ENCODE results near the gene COG6.

COG6 gene

GRCh38 chr13:39760521-39760920 is 105.1 kb downstream of the COG6 start:
- in situ Hi-C loops (cut with MboI; ENCODE audit: low pct_unique_long_range_greater_than_20kb, low sequenced_read_pairs, unreplicated experiment): no loop called here
- TF ChIP-seq, protein P1, sequence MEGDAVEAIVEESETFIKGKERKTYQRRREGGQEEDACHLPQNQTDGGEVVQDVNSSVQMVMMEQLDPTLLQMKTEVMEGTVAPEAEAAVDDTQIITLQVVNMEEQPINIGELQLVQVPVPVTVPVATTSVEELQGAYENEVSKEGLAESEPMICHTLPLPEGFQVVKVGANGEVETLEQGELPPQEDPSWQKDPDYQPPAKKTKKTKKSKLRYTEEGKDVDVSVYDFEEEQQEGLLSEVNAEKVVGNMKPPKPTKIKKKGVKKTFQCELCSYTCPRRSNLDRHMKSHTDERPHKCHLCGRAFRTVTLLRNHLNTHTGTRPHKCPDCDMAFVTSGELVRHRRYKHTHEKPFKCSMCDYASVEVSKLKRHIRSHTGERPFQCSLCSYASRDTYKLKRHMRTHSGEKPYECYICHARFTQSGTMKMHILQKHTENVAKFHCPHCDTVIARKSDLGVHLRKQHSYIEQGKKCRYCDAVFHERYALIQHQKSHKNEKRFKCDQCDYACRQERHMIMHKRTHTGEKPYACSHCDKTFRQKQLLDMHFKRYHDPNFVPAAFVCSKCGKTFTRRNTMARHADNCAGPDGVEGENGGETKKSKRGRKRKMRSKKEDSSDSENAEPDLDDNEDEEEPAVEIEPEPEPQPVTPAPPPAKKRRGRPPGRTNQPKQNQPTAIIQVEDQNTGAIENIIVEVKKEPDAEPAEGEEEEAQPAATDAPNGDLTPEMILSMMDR (IDR thresholded peaks at IDR 0.05; ENCODE audit: extremely low read depth, insufficient read depth, missing control alignments): no peak
- no peak for DNase-seq (ENCODE audit: low spot score)

GRCh38 chr13:39765801-39766463 is 110.5 kb downstream of the COG6 start:
- TF ChIP-seq, protein P1 (IDR thresholded peaks at IDR 0.05; ENCODE audit: extremely low read depth, insufficient read depth, missing control alignments): no peak
- DNase-seq (ENCODE audit: low spot score): no peak
- in situ Hi-C loops (cut with MboI; ENCODE audit: low pct_unique_long_range_greater_than_20kb, low sequenced_read_pairs, unreplicated experiment): no loop called here

DNA sequence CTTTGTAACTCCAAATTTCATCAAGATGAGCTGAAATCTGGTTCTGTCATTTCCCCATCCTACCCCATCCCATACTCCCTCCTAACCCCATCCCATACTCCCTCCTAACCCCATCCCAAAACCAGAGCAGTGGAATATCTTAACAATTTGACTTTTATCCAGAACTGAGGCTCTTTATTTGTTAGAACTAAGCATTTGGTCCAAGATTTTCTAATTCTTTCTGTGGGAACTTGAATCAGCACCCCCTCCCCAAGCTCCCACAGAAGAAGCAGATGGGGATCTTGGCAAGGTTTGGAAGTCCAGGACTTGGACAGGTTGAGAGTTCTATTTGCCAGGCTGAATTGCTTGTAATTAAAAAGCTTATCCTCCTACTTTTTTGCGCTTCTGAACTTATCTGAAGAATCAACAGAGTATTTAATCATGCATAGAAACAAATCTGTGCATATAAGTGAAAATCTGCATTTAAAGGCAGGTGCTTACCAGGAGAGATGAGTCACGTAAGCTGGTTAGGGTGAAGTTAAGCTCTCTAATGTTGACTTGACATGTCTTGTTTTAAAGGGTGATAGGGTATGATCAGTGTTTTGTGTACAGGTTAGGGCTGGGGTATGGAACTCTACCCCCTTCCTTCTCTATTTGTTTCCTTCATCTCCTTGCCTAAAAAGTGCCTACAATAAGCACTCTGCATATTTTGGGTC is 111.1 kb downstream of the COG6 start:
- in situ Hi-C loops (cut with MboI; ENCODE audit: low pct_unique_long_range_greater_than_20kb, low sequenced_read_pairs, unreplicated experiment): no loop called here
- no peak for DNase-seq (ENCODE audit: low spot score)

GRCh38 chr13:39767791-39768517 is 112.5 kb downstream of the COG6 start:
- DNase-seq (ENCODE audit: low spot score): no peak
- TF ChIP-seq, protein P1 (IDR thresholded peaks at IDR 0.05; ENCODE audit: extremely low read depth, insufficient read depth, missing control alignments): no peak
- in situ Hi-C loops (cut with MboI; ENCODE audit: low pct_unique_long_range_greater_than_20kb, low sequenced_read_pairs, unreplicated experiment): no loop called here

More for the DNA sequence above, 111.1 kb downstream of the COG6 start:
- TF ChIP-seq, protein P1 (IDR thresholded peaks at IDR 0.05; ENCODE audit: extremely low read depth, insufficient read depth, missing control alignments): no peak

DNA sequence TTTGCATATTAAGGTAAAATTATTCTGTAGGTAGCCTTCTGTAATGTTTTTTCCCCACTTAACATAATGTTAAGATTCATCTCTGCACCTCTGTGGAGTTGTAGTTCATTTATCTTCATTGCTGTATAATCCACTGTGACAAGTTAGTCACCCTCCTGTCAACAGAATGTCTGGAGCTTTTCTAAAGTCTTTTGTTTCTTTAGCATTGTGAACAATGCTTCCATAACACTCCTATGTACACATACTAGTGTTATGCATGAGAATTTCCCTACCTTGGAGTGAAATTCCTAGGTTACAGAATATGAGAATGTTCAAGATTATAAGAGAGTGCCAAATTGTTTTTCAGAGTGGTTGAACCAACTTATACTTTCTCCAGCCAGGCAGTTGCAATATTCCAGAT is 113.5 kb downstream of the COG6 start:
- in situ Hi-C loops (cut with MboI; ENCODE audit: low pct_unique_long_range_greater_than_20kb, low sequenced_read_pairs, unreplicated experiment): no loop called here
- TF ChIP-seq, protein P1 (IDR thresholded peaks at IDR 0.05; ENCODE audit: extremely low read depth, insufficient read depth, missing control alignments): no peak
- DNase-seq (ENCODE audit: low spot score): no peak

GRCh38 chr13:39770221-39771090 is 115.0 kb downstream of the COG6 start:
- in situ Hi-C loops (cut with MboI; ENCODE audit: low pct_unique_long_range_greater_than_20kb, low sequenced_read_pairs, unreplicated experiment): no loop called here
- no peak for DNase-seq (ENCODE audit: low spot score)
- TF ChIP-seq, protein P1 (IDR thresholded peaks at IDR 0.05; ENCODE audit: extremely low read depth, insufficient read depth, missing control alignments): no peak
